ENCODE data around the gene GAL3ST1.

Gene GAL3ST1

DNA sequence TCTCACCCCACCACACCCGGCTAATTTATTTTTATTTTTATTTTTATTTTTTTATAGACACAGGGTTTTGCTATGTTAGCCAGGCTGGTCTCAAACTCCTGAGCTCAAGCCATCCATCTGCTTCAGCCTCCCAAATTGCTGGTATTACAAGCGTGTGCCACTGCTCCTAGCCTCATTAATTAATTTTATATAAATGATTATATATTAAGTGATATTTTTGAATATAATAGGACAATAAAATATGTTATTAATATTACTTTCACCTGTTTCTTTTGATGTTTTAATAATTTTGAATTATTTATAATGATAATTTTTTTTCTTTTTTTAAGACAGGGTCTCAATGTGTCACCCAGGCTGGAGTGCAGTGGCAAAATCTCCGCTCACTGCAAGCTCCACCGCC is 66.8 kb downstream of the GAL3ST1 start:
- no peak overlapping the region for H3K4me3 ChIP-seq (ENCODE audit: low read length)
- TF ChIP-seq, protein P1, sequence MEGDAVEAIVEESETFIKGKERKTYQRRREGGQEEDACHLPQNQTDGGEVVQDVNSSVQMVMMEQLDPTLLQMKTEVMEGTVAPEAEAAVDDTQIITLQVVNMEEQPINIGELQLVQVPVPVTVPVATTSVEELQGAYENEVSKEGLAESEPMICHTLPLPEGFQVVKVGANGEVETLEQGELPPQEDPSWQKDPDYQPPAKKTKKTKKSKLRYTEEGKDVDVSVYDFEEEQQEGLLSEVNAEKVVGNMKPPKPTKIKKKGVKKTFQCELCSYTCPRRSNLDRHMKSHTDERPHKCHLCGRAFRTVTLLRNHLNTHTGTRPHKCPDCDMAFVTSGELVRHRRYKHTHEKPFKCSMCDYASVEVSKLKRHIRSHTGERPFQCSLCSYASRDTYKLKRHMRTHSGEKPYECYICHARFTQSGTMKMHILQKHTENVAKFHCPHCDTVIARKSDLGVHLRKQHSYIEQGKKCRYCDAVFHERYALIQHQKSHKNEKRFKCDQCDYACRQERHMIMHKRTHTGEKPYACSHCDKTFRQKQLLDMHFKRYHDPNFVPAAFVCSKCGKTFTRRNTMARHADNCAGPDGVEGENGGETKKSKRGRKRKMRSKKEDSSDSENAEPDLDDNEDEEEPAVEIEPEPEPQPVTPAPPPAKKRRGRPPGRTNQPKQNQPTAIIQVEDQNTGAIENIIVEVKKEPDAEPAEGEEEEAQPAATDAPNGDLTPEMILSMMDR (IDR thresholded peaks at IDR 0.05; ENCODE audit: insufficient read depth, low read depth, low read length, missing control alignments) = no peak
- no peak for DNase-seq (ENCODE audit: low read depth)

DNA sequence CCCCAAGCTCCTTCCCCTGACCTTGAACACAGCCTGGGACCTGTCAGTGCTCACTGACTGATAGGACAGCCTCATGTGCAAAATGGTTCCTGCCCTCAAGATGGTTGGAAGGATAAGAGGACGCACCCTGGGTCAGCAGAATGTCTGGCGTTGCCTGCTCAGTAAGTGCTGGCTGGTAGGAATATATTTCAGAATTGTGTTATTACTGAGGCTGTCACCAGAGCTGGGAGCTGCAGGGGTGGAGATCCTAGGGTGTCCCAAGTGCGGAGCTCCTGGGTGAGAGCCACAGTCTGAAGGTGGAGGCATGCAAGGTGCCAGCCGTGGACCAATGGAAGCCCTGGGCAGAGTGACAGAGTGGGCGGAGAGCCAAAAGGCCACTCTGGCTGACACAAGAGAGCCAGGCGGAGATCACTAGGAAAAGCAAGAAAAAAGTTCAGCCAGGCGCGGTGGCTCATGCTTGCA is 67.9 kb downstream of the GAL3ST1 start:
- no peak for DNase-seq (ENCODE audit: low read depth)
- no peak overlapping the region for H3K4me3 ChIP-seq (ENCODE audit: low read length)
- TF ChIP-seq, protein P1 (IDR thresholded peaks at IDR 0.05; ENCODE audit: insufficient read depth, low read depth, low read length, missing control alignments) = no peak

Data from epithelial cell of esophagus (primary cell).